ENCODE measurements around the gene TMPRSS2.

Gene TMPRSS2

DNA sequence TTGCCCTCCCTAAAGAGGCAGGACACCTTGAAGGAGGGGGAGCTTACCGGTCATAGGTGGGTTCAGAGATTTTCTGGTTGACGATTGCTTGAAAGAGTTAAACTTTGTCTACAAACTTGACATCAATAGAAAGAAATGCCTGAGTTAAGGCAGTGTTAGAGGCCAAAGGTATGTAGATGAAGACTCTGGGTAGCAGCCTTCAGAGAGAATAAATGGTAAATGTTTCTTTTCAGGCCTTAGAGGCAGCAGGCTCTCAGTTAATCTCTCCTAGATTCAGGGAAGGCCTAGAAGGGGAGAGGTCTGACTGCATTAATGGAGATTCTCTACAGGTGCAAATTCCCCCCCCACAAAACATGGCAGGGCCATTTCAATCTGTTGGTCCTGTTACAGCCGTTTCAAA, 54.2 kb downstream of the TMPRSS2 start:
- no peak for DNase-seq (ENCODE audit: low read depth, low spot score)
- CTCF ChIA-PET, result interaction anchor here (8.4 kb wide), 1 partner anchor 169 kb away, joined by 153 read pairs; no protein-coding TSS in a partner anchor
- H3K4me3 ChIP-seq (ENCODE audit: low read depth, low read length), result no peak overlapping the region
- TF ChIP-seq, protein P1, sequence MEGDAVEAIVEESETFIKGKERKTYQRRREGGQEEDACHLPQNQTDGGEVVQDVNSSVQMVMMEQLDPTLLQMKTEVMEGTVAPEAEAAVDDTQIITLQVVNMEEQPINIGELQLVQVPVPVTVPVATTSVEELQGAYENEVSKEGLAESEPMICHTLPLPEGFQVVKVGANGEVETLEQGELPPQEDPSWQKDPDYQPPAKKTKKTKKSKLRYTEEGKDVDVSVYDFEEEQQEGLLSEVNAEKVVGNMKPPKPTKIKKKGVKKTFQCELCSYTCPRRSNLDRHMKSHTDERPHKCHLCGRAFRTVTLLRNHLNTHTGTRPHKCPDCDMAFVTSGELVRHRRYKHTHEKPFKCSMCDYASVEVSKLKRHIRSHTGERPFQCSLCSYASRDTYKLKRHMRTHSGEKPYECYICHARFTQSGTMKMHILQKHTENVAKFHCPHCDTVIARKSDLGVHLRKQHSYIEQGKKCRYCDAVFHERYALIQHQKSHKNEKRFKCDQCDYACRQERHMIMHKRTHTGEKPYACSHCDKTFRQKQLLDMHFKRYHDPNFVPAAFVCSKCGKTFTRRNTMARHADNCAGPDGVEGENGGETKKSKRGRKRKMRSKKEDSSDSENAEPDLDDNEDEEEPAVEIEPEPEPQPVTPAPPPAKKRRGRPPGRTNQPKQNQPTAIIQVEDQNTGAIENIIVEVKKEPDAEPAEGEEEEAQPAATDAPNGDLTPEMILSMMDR (IDR thresholded peaks at IDR 0.05; ENCODE audit: insufficient read depth, low read length, missing control alignments), result no peak
- POLR2A ChIA-PET, result no interaction called here

DNA sequence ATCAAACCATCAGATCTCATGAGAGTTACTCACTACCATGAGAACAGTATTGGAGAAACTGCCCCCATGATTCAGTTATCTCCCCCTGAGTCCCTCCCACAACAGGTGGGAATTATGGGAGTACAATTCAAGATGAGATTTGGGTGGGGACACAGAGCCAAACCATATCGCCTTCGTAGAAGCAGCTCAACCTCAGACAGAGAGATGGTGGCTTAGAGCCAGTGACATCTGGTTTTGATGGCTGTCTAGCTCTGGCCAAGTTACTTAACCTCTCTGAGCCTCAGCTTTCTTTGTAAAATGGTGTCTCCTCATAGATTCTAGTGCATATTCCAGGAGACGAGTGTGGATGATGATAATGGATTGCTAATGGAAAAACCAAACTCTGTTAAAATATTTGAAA, 54.8 kb downstream of the TMPRSS2 start:
- no peak overlapping the region for H3K4me3 ChIP-seq (ENCODE audit: low read depth, low read length)
- DNase-seq (ENCODE audit: low read depth, low spot score), result no peak
- CTCF ChIA-PET, result interaction anchor here (8.4 kb wide), 1 partner anchor 169 kb away, joined by 153 read pairs; no protein-coding TSS in a partner anchor
- TF ChIP-seq, protein P1 (IDR thresholded peaks at IDR 0.05; ENCODE audit: insufficient read depth, low read length, missing control alignments), result no peak
- POLR2A ChIA-PET, result no interaction called here

DNA sequence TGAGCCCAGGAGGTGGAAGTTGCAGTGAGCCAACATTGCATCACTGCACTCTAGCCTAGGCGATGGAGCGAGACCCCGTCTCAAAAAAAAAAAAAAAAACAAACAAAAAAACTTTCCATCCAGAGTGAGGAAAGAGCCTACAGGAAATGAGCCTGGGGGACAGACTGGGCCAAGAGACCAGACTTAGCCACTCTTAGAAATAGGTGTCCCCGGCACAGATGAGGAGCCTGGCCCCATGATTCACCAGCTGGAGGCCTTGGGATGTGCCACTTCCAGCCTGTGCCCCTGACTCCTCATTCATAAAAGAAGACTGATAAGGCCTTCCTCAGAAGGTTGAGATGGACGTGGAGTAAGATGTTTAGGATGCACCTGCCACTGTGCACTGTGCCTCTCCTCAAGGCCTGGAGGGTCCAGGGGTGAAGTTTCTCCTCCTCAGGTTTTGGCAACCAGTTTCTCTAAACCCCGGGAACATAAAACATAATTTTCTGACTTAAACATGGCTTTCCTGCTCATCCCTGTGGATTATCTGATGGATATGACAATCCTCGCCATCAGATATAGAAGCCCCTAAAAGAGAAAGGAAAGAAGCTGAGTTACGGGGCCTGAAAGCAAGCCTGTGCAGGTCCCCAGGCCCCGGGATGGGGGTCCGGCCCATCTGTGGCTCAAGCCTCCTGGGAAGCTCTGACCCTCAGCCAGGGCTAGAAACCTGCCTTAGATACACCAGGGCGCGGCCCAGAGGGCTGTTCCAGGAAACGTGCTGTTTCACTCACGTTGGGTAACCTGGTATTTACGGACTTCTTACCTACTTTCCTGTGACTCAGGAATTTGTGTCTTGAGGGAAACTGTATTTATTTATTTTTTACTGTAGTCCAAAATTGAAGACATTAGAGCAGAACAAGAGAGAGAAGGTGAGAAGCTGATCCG, 55.9 kb downstream of the TMPRSS2 start:
- CTCF ChIA-PET, result interaction anchor here (1.5 to 1.8 kb wide), 2 partner anchors 22 to 169 kb away, joined by 3 to 8 read pairs; no protein-coding TSS in a partner anchor

DNA sequence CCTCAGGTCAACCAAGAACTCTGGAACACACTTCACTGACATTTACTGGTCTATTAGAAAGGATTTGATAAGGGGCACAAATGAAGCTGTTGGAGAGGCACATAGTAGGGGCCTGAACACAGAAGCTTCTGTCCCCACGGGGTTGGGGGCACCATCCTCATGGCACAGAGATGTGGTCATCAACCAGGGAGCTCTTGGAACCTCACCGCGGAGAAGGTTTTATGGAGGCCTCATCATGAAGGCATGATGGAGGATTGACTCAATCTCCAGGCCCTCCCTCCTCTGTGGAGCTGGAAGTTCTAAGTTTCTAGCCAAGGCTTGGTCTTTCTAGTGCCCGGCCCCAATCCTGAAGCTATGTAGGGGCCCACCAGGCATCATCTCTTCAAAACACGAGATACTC, 58.3 kb downstream of the TMPRSS2 start:
- DNase-seq (ENCODE audit: low read depth, low spot score), result no peak
- H3K4me3 ChIP-seq (ENCODE audit: low read depth, low read length), result no peak overlapping the region
- TF ChIP-seq, protein P1 (IDR thresholded peaks at IDR 0.05; ENCODE audit: insufficient read depth, low read length, missing control alignments), result no peak
- ChIA-PET CTCF (interaction anchor here (0.8 to 1.8 kb wide), 2 partner anchors 11 to 167 kb away, joined by 3 to 8 read pairs; no protein-coding TSS in a partner anchor), POLR2A (no interaction called here)

More for the DNA sequence above, 55.9 kb downstream of the TMPRSS2 start:
- DNase-seq (ENCODE audit: low read depth, low spot score), result no peak
- no peak overlapping the region for H3K4me3 ChIP-seq (ENCODE audit: low read depth, low read length)
- POLR2A ChIA-PET, result no interaction called here
- TF ChIP-seq, protein P1 (IDR thresholded peaks at IDR 0.05; ENCODE audit: insufficient read depth, low read length, missing control alignments), result no peak

DNA sequence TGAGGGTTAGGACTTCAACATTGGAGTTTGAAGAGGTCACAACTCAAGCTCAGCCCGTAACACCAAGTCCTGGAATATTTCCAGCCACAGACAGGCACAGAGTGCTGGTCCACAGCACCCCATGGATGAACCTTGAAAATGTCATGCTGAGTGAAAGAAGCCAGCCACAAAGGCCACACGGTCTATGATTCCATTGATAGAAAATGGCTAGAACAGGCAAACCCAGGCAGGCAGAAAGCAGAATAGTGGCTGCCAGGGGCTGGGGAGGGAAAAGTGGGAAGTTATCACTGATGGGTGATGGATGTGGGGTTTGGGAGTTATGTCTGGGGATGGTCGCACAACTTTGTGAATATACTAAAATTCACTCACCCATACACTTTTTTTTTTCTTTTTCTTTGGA, 60.6 kb downstream of the TMPRSS2 start:
- TF ChIP-seq, protein P1 (IDR thresholded peaks at IDR 0.05; ENCODE audit: insufficient read depth, low read length, missing control alignments), result no peak
- no peak overlapping the region for H3K4me3 ChIP-seq (ENCODE audit: low read depth, low read length)
- POLR2A ChIA-PET, result no interaction called here
- DNase-seq (ENCODE audit: low read depth, low spot score), result no peak
- CTCF ChIA-PET, result no interaction called here

DNA sequence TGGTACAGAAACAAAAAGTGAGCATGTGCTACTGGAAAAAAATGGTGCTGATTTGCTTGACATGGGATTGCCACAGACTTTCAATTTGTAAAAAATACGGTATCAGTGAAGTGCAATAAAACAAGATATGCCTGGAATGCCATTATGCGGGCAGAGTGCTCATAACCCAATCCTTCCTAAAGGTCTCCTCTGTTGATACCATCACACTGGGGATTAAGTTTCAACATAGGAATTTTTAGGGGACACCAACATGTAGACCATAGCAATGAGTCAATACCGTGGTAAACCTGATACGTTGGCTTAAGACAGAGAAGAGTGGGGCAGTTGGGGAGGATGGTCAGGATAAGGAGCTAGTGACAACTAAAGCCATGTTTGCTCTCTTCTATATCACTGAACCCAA, 61.4 kb downstream of the TMPRSS2 start:
- TF ChIP-seq, protein P1 (IDR thresholded peaks at IDR 0.05; ENCODE audit: insufficient read depth, low read length, missing control alignments), result no peak
- CTCF ChIA-PET, result no interaction called here
- POLR2A ChIA-PET, result no interaction called here
- H3K4me3 ChIP-seq (ENCODE audit: low read depth, low read length), result no peak overlapping the region
- DNase-seq (ENCODE audit: low read depth, low spot score), result no peak

All from AG04449 (cell line).